GM21367 (cell line): ENCODE results near the gene ZFYVE28.
"Not testable (repeated sequence)": the region's sequence is repeated elsewhere in the genome, so short reads cannot be mapped to it uniquely, and the experiment has no call there.

Experiments
- ATAC-seq: cut with Tn5 transposase; IDR thresholded peaks from one replicate; pipeline ENCODE4 v1.9.1; 2021; ENCODE audit not compliant: unreplicated experiment

Gene ZFYVE28

GRCh38 chr4:2231082-2231481 lies 187.4 kb downstream of the ZFYVE28 start:
- ATAC-seq: no peak

GRCh38 chr4:2226261-2226660 lies 192.2 kb downstream of the ZFYVE28 start:
- ATAC-seq: no peak

- ATAC-seq: no peak
These were observed 195.6 kb downstream of the ZFYVE28 start for GRCh38 chr4:2222838-2223237.

GRCh38 chr4:2221378-2221777 lies 197.1 kb downstream of the ZFYVE28 start:
- not testable (repeated sequence) for ATAC-seq

GRCh38 chr4:2220016-2220630 lies 198.3 kb downstream of the ZFYVE28 start:
- ATAC-seq: no peak
